HTR-8/SVneo (cell line): ENCODE measurements around the gene BRK1.
"Not testable (repeated sequence)": the region's sequence is repeated elsewhere in the genome, so short reads cannot be mapped to it uniquely, and the experiment has no call there.

Source experiments
- DNase-seq: peaks from one replicate; pipeline ENCODE4 v3.0.0; 2011; ENCODE audit warnings: low spot score, mixed read lengths; ENCODE audit not compliant: insufficient read length
- FAIRE-seq: peaks from 2 replicates; lab custom pipeline; 2011; peaks lifted over from hg19 to GRCh38; lab: Jason Lieb, UNC

BRK1 gene

DNA sequence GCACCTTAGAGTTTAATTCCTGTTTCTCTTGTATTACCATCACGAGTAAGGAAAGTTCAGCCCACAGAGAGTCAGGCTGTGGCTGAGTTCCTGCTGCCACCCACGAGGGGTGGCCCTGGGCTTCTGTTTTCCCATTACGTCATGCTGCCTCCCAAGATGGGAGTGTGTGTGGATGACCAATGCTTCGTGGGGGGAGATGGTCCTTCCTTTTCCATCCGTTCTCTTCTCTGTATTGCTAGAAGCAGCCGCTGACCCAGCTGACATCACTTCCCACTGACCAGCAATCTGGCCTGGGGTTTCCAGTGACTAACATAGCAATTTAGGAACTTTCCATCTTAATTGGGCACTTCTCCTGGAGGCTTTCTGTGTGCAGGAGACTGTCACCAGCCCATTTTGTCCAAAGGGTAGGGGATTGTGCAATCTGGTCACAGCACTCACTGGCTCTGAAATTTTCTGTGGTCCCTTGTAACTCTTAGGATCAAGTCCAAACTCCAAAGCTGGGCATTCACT, 58.5 kb downstream of the BRK1 start:
- DNase-seq, result peak; percentile 82
- peak; percentile 57 for FAIRE-seq

DNA sequence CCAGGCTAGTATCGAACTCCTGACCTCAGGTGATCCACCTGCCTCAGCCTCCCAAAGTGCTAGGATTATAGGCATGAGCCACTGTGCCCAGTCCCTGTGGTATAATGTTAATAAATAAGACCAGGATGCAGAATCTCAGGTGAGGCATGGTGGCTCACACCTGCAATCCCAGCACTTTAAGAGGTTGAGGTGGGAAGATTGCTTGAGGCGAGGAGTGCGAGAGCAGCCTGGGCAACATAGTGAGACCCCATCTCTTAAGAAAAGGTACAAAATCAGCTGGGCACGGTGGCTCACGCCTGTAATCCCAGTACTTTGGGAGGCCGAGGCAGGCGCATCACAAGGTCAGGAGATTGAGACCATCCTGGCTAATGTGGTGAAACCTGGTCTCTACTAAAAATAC, 59.9 kb downstream of the BRK1 start:
- not testable (repeated sequence) for FAIRE-seq, DNase-seq

DNA sequence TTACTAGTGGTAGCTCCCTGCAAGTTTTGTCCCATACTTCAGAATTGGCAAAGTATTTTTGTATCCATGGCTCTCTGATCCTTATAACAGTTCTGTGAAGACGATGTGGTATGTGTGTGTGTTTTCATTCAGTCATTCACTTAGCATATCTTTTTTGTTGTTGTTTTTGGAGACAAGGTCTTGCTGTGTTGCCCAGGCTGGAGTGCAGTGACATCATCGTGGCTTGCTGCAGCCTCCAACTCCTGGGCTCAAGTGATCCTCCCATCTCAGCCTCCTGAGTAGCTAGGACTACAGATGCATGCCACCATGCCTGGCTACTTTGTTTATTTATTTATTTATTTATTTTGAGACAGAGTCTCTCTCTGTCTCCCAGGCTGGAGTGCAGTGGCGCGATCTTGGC, 60.7 kb downstream of the BRK1 start:
- not testable (repeated sequence) for DNase-seq, FAIRE-seq
